AG09309 (cell line): Measurements from ENCODE around the gene TEKTIP1.
"Not testable (repeated sequence)": the region's sequence is repeated elsewhere in the genome, so short reads cannot be mapped to it uniquely, and the experiment has no call there.

Experiments
- DNase-seq: peaks from one replicate; pipeline ENCODE4 v3.0.0-alpha.2; 2010; ENCODE audit warnings: low read depth
- H3K4me3 ChIP-seq: 2 replicates; pipeline ENCODE4 v1.5.1; 2011; ENCODE audit warnings: mild to moderate bottlenecking, low read depth, low read length, moderate library complexity; ENCODE audit not compliant: control insufficient read depth
- CTCF ChIP-seq: IDR thresholded peaks from 2 replicates; pipeline ENCODE4 v1.5.1; 2011; ENCODE audit warnings: mild to moderate bottlenecking, low read depth, low read length, inconsistent platforms; ENCODE audit not compliant: insufficient read depth, control insufficient read depth; ENCODE audit errors: missing control alignments

Gene TEKTIP1

GRCh38 chr19:3563709-3564524, 24.9 kb downstream of the TEKTIP1 start:
- no peak for DNase-seq
- no peak for TF ChIP-seq CTCF
- no peak overlapping the region for H3K4me3 ChIP-seq

- H3K4me3 ChIP-seq = no peak overlapping the region
- DNase-seq = no peak
- TF ChIP-seq CTCF = no peak
These were observed 26.2 kb downstream of the TEKTIP1 start for GRCh38 chr19:3565139-3565538.

- DNase-seq, H3K4me3 ChIP-seq: not testable (repeated sequence)
These were observed 31.1 kb downstream of the TEKTIP1 start for GRCh38 chr19:3570042-3570441.

GRCh38 chr19:3570606-3571011, 31.6 kb downstream of the TEKTIP1 start:
- no peak overlapping the region for H3K4me3 ChIP-seq
- DNase-seq = no peak
- TF ChIP-seq CTCF = no peak

- peak overlapping the region; percentile 74 for H3K4me3 ChIP-seq
- DNase-seq = peak; percentile 98
- TF ChIP-seq CTCF = no peak
These were observed 33.3 kb downstream of the TEKTIP1 start for GRCh38 chr19:3572132-3572854.

- TF ChIP-seq CTCF = no peak
- DNase-seq = no peak
- H3K4me3 ChIP-seq = peak within 1 kb of the TSS; percentile 98
These were observed 33.8 kb downstream of the TEKTIP1 start, which contains the start of gene HMG20B for GRCh38 chr19:3572855-3573161. Gene HMG20B (plus strand): TSS chr19:3572944. CDS start chr19:3573310, 366 bp downstream.
